HEK293 (cell line): ENCODE measurements around the gene MRTFA.
A peak's percentile ranks its signal among the peaks of the same experiment; 100 is the strongest.

Experiments used
- CTCF ChIA-PET: fragments of 350-600 bp; formaldehyde crosslinking; extraction: SDS; loops from one replicate; lab custom pipeline; 2021; ENCODE audit warnings: antibody characterized with exemption; lab: Yijun Ruan, JAX
- POLR2A ChIA-PET: fragments of 300-600 bp; formaldehyde crosslinking; extraction: SDS; loops from one replicate; lab custom pipeline; 2020; ENCODE audit warnings: antibody characterized with exemption, inconsistent platforms; lab: Yijun Ruan, JAX
- H3K27ac ChIP-seq: fragments of 200-500 bp; sonication (Bioruptor generic); 2 replicates; pipeline ENCODE4 v1.5.1; 2014; ENCODE audit warnings: low read depth, low read length, control low read depth, inconsistent platforms; ENCODE audit errors: extremely low read depth
- H3K36me3 ChIP-seq, 2 experiments: fragments of 200-500 bp in 1 of 2; sonication (Bioruptor generic) in 1 of 2; 1 replicate in 1 of 2; 2 replicates in 1 of 2; pipeline ENCODE4 v1.5.1; 2014 to 2017; ENCODE audit warnings: inconsistent platforms in 2 of 2, low read length in 2 of 2; ENCODE audit not compliant: control insufficient read depth in 2 of 2, insufficient read depth in 1 of 2
- H3K4me1 ChIP-seq: fragments of 200-500 bp; sonication (Bioruptor generic); 2 replicates; pipeline ENCODE4 v1.5.1; 2014; ENCODE audit warnings: mild to moderate bottlenecking, low read length, inconsistent platforms; ENCODE audit not compliant: control insufficient read depth, insufficient read depth
- H3K4me3 ChIP-seq: 2 replicates; pipeline ENCODE4 v1.5.1; 2011; ENCODE audit warnings: low read depth, mild to moderate bottlenecking, control low read depth, low read length, moderate library complexity
- H3K9me3 ChIP-seq: fragments of 200-500 bp; sonication (Bioruptor generic); 2 replicates; pipeline ENCODE4 v1.5.1; 2014; ENCODE audit warnings: low read depth, low read length, inconsistent platforms; ENCODE audit not compliant: control insufficient read depth, insufficient read depth
- HOXC10 ChIP-seq: sonication (generic); formaldehyde crosslinking; IDR thresholded peaks from 2 replicates; pipeline ENCODE4 v1.8.1; 2023; ENCODE audit warnings: mild to moderate bottlenecking, missing genetic modification reagents
- OSR2 ChIP-seq: fragments of 450-650 bp; formaldehyde crosslinking; IDR thresholded peaks from 2 replicates; pipeline ENCODE4 v1.5.1; 2016; ENCODE audit warnings: missing biosample characterization, missing genetic modification characterization
- REPIN1 ChIP-seq: fragments of 450-650 bp; formaldehyde crosslinking; IDR thresholded peaks from 2 replicates; pipeline ENCODE4 v1.5.1; 2017; ENCODE audit warnings: missing biosample characterization, missing genetic modification characterization, low read depth
- SCRT2 ChIP-seq: fragments of 450-650 bp; formaldehyde crosslinking; IDR thresholded peaks from 2 replicates; pipeline ENCODE4 v1.5.1; 2016; ENCODE audit warnings: missing biosample characterization, missing genetic modification characterization
- SP3 ChIP-seq: fragments of 450-650 bp; formaldehyde crosslinking; IDR thresholded peaks from 2 replicates; pipeline ENCODE4 v1.5.1; 2016; ENCODE audit warnings: missing biosample characterization, missing genetic modification characterization
- ZBTB20 ChIP-seq: fragments of 450-650 bp; formaldehyde crosslinking; IDR thresholded peaks from 2 replicates; pipeline ENCODE4 v1.5.1; 2016; ENCODE audit warnings: missing biosample characterization, missing genetic modification characterization
- ZBTB21 ChIP-seq: fragments of 450-650 bp; formaldehyde crosslinking; IDR thresholded peaks from 2 replicates; pipeline ENCODE4 v1.5.1; 2017; ENCODE audit warnings: missing biosample characterization, missing genetic modification characterization
- ZBTB8A ChIP-seq: fragments of 450-650 bp; formaldehyde crosslinking; IDR thresholded peaks from 2 replicates; pipeline ENCODE4 v1.5.1; 2016; ENCODE audit warnings: missing biosample characterization, missing genetic modification characterization
- ZEB2 ChIP-seq: fragments of 450-650 bp; formaldehyde crosslinking; IDR thresholded peaks from 2 replicates; pipeline ENCODE4 v1.5.1; 2016; ENCODE audit warnings: missing biosample characterization, missing genetic modification characterization
- ZFP69B ChIP-seq: fragments of 450-650 bp; formaldehyde crosslinking; IDR thresholded peaks from 2 replicates; pipeline ENCODE4 v1.5.1; 2016; ENCODE audit warnings: missing biosample characterization, missing genetic modification characterization
- ZNF24 ChIP-seq: fragments of 450-650 bp; formaldehyde crosslinking; IDR thresholded peaks from 2 replicates; pipeline ENCODE4 v1.5.1; 2016; ENCODE audit warnings: missing biosample characterization, missing genetic modification characterization
- ZNF274 ChIP-seq, 2 experiments: fragments of 200-500 bp in 1 of 2; fragments of 450-650 bp in 1 of 2; sonication (Bioruptor generic) in 1 of 2; formaldehyde crosslinking in 1 of 2; IDR thresholded peaks; 2 replicates each; pipeline versions ENCODE4 v1.5.1 to v1.6.1; 2014 to 2016; ENCODE audit warnings: borderline replicate concordance in 1 of 2, inconsistent platforms in 1 of 2, low read length in 1 of 2, missing biosample characterization in 1 of 2, missing genetic modification characterization in 1 of 2
- ZNF302 ChIP-seq: fragments of 450-650 bp; formaldehyde crosslinking; IDR thresholded peaks from 2 replicates; pipeline ENCODE4 v1.5.1; 2016; ENCODE audit warnings: missing biosample characterization, missing genetic modification characterization, low read depth
- ZNF366 ChIP-seq: fragments of 450-650 bp; formaldehyde crosslinking; conservative IDR thresholded peaks from 2 replicates; pipeline ENCODE4 v1.5.1; 2016; ENCODE audit warnings: missing biosample characterization, missing genetic modification characterization
- ZNF394 ChIP-seq: fragments of 450-650 bp; formaldehyde crosslinking; IDR thresholded peaks from 2 replicates; pipeline ENCODE4 v1.5.1; 2016; ENCODE audit warnings: missing biosample characterization, missing genetic modification characterization, mild to moderate bottlenecking, moderate library complexity, borderline replicate concordance
- ZNF501 ChIP-seq: fragments of 450-650 bp; formaldehyde crosslinking; IDR thresholded peaks from 2 replicates; pipeline ENCODE4 v1.5.1; 2016; ENCODE audit warnings: missing biosample characterization, missing genetic modification characterization
- ZNF558 ChIP-seq: fragments of 450-650 bp; formaldehyde crosslinking; IDR thresholded peaks from 2 replicates; pipeline ENCODE4 v1.5.1; 2016; ENCODE audit warnings: missing biosample characterization, missing genetic modification characterization
- ZNF629 ChIP-seq: fragments of 450-650 bp; formaldehyde crosslinking; IDR thresholded peaks from 2 replicates; pipeline ENCODE4 v1.5.1; 2017; ENCODE audit warnings: missing biosample characterization, missing genetic modification characterization
- TF ChIP-seq, protein P1 (sequence below): fragments of 450-650 bp; formaldehyde crosslinking; IDR thresholded peaks from 2 replicates; pipeline ENCODE4 v1.5.1; 2016; ENCODE audit warnings: missing biosample characterization, missing genetic modification characterization
- TF ChIP-seq, protein P2 (sequence below): fragments of 450-650 bp; formaldehyde crosslinking; IDR thresholded peaks from 2 replicates; pipeline ENCODE4 v1.5.1; 2016; ENCODE audit warnings: missing biosample characterization, missing genetic modification characterization
- TF ChIP-seq, protein P3 (sequence below): fragments of 450-650 bp; formaldehyde crosslinking; IDR thresholded peaks from 2 replicates; pipeline ENCODE4 v1.5.1; 2017; ENCODE audit warnings: missing biosample characterization, missing genetic modification characterization
- TF ChIP-seq, protein P4 (sequence below): fragments of 450-650 bp; formaldehyde crosslinking; IDR thresholded peaks from 2 replicates; pipeline ENCODE4 v1.5.1; 2016; ENCODE audit warnings: missing biosample characterization, missing genetic modification characterization, borderline replicate concordance
- TF ChIP-seq, protein P5 (sequence below): IDR thresholded peaks from 2 replicates; pipeline ENCODE4 v1.6.1; 2011; ENCODE audit warnings: mild to moderate bottlenecking, low read depth, low read length, borderline replicate concordance
- TF ChIP-seq, protein P6 (sequence below): fragments of 450-650 bp; formaldehyde crosslinking; IDR thresholded peaks from 2 replicates; pipeline ENCODE4 v1.5.1; 2016; ENCODE audit warnings: missing biosample characterization, missing genetic modification characterization, low read depth
- TF ChIP-seq, protein P7 (sequence below): fragments of 450-650 bp; formaldehyde crosslinking; IDR thresholded peaks from 2 replicates; pipeline ENCODE4 v1.5.1; 2016; ENCODE audit warnings: missing biosample characterization, missing genetic modification characterization

Gene MRTFA

DNA sequence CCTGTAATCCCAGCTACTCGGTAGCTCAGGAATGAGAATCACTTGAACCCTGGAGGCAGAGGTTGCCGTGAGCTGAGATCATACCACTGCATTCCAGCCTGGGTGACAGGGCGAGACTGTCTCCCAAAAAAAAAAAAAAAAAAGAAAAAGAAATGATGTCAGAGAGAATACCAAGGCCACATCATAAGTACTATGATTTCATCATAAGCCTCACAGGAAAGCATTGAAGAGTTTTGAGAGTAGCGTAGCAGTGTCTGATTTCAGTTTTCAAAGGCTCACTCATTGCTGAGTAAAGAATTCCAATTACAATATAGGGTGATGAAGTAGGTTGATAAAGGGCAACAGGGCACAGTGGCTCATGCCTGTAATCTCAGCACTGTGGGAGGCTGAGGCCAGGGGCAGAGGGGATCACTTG, 88.8 kb downstream of the MRTFA start:
- Histone ChIP-seq H3K4me3 (no peak overlapping the region), H3K4me1 (peaks cover 6% of the 10 kb centered on the region; the same call in 1 of the 2 replicates), H3K27ac (no peak overlapping the region), H3K9me3 (no peaks in the 10 kb centered on the region), H3K36me3 (peaks cover 7 to 12% of the 10 kb centered on the region in 2 experiments)
- POLR2A ChIA-PET, result interaction anchor here (0.6 kb wide), 1 partner anchor 18 kb away, joined by 3 read pairs; no protein-coding TSS in a partner anchor
- CTCF ChIA-PET, result no interaction called here
- TF ChIP-seq, protein P1, sequence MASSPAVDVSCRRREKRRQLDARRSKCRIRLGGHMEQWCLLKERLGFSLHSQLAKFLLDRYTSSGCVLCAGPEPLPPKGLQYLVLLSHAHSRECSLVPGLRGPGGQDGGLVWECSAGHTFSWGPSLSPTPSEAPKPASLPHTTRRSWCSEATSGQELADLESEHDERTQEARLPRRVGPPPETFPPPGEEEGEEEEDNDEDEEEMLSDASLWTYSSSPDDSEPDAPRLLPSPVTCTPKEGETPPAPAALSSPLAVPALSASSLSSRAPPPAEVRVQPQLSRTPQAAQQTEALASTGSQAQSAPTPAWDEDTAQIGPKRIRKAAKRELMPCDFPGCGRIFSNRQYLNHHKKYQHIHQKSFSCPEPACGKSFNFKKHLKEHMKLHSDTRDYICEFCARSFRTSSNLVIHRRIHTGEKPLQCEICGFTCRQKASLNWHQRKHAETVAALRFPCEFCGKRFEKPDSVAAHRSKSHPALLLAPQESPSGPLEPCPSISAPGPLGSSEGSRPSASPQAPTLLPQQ (tag by site-specific recombination), result 0 out of 2 replicates have a peak, but pooled peaks have one; percentile 56
- TF ChIP-seq SP3 (0 out of 2 replicates have a peak, but pooled peaks have one; percentile 21), ZNF366 (peak; percentile 41; the same call in 1 of the 2 replicates), ZNF302 (tag by site-specific recombination) (no peak), ZBTB20 (no peak), ZNF558 (tag by site-specific recombination) (peak; percentile 43; the same call in 1 of the 2 replicates), ZEB2 (tag by site-specific recombination) (peak; percentile 74; the same call in 1 of the 2 replicates), ZNF24 (tag by site-specific recombination) (peak; percentile 72; the same call in 1 of the 2 replicates), ZBTB21 (tag by site-specific recombination) (peak; percentile 96), REPIN1 (tag by site-specific recombination) (no peak), ZBTB8A (tag by site-specific recombination) (peak; percentile 52; the same call in 1 of the 2 replicates), ZNF629 (peak; percentile 97), ZNF274 (IDR thresholded peaks at IDR 0.05; ENCODE audit: low read length) (no peak), ZNF274 (tag by site-specific recombination; IDR thresholded peaks at IDR 0.05; ENCODE audit: borderline replicate concordance) (no peak), ZNF501 (tag by site-specific recombination) (no peak), OSR2 (tag by site-specific recombination) (peak; percentile 40; the same call in 1 of the 2 replicates), SCRT2 (tag by site-specific recombination) (peak; percentile 69), HOXC10 (CRISPR knock-in tag) (no peak), ZNF394 (tag by site-specific recombination) (peak; percentile 49; the same call in 1 of the 2 replicates), ZFP69B (tag by site-specific recombination) (0 out of 2 replicates have a peak, but pooled peaks have one; percentile 44)
- TF ChIP-seq, protein P2, sequence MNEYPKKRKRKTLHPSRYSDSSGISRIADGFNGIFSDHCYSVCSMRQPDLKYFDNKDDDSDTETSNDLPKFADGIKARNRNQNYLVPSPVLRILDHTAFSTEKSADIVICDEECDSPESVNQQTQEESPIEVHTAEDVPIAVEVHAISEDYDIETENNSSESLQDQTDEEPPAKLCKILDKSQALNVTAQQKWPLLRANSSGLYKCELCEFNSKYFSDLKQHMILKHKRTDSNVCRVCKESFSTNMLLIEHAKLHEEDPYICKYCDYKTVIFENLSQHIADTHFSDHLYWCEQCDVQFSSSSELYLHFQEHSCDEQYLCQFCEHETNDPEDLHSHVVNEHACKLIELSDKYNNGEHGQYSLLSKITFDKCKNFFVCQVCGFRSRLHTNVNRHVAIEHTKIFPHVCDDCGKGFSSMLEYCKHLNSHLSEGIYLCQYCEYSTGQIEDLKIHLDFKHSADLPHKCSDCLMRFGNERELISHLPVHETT (tag by site-specific recombination), result peak; percentile 54; the same call in 1 of the 2 replicates
- TF ChIP-seq, protein P3, sequence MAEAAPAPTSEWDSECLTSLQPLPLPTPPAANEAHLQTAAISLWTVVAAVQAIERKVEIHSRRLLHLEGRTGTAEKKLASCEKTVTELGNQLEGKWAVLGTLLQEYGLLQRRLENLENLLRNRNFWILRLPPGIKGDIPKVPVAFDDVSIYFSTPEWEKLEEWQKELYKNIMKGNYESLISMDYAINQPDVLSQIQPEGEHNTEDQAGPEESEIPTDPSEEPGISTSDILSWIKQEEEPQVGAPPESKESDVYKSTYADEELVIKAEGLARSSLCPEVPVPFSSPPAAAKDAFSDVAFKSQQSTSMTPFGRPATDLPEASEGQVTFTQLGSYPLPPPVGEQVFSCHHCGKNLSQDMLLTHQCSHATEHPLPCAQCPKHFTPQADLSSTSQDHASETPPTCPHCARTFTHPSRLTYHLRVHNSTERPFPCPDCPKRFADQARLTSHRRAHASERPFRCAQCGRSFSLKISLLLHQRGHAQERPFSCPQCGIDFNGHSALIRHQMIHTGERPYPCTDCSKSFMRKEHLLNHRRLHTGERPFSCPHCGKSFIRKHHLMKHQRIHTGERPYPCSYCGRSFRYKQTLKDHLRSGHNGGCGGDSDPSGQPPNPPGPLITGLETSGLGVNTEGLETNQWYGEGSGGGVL (tag by site-specific recombination), result no peak
- TF ChIP-seq, protein P4, sequence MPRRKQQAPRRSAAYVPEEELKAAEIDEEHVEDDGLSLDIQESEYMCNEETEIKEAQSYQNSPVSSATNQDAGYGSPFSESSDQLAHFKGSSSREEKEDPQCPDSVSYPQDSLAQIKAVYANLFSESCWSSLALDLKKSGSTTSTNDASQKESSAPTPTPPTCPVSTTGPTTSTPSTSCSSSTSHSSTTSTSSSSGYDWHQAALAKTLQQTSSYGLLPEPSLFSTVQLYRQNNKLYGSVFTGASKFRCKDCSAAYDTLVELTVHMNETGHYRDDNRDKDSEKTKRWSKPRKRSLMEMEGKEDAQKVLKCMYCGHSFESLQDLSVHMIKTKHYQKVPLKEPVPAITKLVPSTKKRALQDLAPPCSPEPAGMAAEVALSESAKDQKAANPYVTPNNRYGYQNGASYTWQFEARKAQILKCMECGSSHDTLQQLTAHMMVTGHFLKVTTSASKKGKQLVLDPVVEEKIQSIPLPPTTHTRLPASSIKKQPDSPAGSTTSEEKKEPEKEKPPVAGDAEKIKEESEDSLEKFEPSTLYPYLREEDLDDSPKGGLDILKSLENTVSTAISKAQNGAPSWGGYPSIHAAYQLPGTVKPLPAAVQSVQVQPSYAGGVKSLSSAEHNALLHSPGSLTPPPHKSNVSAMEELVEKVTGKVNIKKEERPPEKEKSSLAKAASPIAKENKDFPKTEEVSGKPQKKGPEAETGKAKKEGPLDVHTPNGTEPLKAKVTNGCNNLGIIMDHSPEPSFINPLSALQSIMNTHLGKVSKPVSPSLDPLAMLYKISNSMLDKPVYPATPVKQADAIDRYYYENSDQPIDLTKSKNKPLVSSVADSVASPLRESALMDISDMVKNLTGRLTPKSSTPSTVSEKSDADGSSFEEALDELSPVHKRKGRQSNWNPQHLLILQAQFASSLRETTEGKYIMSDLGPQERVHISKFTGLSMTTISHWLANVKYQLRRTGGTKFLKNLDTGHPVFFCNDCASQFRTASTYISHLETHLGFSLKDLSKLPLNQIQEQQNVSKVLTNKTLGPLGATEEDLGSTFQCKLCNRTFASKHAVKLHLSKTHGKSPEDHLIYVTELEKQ (tag by site-specific recombination), result peak; percentile 38; the same call in 1 of the 2 replicates
- TF ChIP-seq, protein P5, sequence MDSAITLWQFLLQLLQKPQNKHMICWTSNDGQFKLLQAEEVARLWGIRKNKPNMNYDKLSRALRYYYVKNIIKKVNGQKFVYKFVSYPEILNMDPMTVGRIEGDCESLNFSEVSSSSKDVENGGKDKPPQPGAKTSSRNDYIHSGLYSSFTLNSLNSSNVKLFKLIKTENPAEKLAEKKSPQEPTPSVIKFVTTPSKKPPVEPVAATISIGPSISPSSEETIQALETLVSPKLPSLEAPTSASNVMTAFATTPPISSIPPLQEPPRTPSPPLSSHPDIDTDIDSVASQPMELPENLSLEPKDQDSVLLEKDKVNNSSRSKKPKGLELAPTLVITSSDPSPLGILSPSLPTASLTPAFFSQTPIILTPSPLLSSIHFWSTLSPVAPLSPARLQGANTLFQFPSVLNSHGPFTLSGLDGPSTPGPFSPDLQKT, result no peak
- TF ChIP-seq, protein P6, sequence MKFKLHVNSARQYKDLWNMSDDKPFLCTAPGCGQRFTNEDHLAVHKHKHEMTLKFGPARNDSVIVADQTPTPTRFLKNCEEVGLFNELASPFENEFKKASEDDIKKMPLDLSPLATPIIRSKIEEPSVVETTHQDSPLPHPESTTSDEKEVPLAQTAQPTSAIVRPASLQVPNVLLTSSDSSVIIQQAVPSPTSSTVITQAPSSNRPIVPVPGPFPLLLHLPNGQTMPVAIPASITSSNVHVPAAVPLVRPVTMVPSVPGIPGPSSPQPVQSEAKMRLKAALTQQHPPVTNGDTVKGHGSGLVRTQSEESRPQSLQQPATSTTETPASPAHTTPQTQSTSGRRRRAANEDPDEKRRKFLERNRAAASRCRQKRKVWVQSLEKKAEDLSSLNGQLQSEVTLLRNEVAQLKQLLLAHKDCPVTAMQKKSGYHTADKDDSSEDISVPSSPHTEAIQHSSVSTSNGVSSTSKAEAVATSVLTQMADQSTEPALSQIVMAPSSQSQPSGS (tag by site-specific recombination), result peak; percentile 92
- TF ChIP-seq, protein P7, sequence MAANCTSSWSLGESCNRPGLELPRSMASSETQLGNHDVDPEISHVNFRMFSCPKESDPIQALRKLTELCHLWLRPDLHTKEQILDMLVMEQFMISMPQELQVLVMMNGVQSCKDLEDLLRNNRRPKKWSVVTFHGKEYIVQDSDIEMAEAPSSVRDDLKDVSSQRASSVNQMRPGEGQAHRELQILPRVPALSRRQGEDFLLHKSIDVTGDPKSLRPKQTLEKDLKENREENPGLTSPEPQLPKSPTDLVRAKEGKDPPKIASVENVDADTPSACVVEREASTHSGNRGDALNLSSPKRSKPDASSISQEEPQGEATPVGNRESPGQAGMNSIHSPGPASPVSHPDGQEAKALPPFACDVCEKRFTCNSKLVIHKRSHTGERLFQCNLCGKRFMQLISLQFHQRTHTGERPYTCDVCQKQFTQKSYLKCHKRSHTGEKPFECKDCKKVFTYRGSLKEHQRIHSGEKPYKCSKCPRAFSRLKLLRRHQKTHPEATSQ (tag by site-specific recombination), result no peak
